A549 treated with ZK216348 at 1 μM for 4 hours (cell line): ENCODE data around the gene CFAP58. TPM values are rescaled to one million over a fixed set of nuclear protein-coding genes. Genes with fewer than 3 reads are reported as not detected.

Experiments
- total RNA-seq: library from RNA; stranded (reverse); fragments of 200-300 nt; extraction: Qiagen RNA extraction; gene quantifications from 5 replicates; pipeline ENCODE4 v1.2.3, GENCODE V29; 2022; ENCODE audit warnings: low read depth

The CFAP58 gene
- total RNA-seq: 0.08 to 0.62 TPM (median 0.11 TPM) in 5 replicates

GRCh38 chr10:104353325-104354048, at the start of gene CFAP58:
Gene CFAP58 (plus strand): TSS chr10:104353833. CDS start chr10:104353898, 65 bp downstream.

GRCh38 chr10:104337985-104338735, 15.5 kb upstream of the CFAP58 start, which contains the start of gene ITPRIP:
Gene ITPRIP (minus strand): TSS chr10:104338465. CDS start chr10:104316051, 22,414 bp downstream.

Other genes with a start within 250 kb of the CFAP58 start
- 12.6 to 27.0 TPM (median 13.5 TPM) in 5 replicates for gene SFR1, start 231.7 kb upstream of the CFAP58 start, total RNA-seq
- 0.19 to 0.38 TPM (median 0.27 TPM) in 4 of 5 replicates, not detected in the other for gene CFAP43, start 121.5 kb upstream of the CFAP58 start, total RNA-seq
- 231 to 296 TPM (median 257 TPM) in 5 replicates for gene GSTO1, start 98.9 kb upstream of the CFAP58 start, total RNA-seq
- 2.1 to 2.7 TPM (median 2.3 TPM) in 5 replicates for gene GSTO2, start 84.6 kb upstream of the CFAP58 start, total RNA-seq
- gene ITPRIP, start 15.4 kb upstream of the CFAP58 start, total RNA-seq: 47.7 to 75.6 TPM (median 66.7 TPM) in 5 replicates